GM12878 (cell line): ENCODE measurements around the gene PARVA. TPM values are rescaled to one million over a fixed set of nuclear protein-coding genes. Genes with fewer than 3 reads are reported as not detected.

ENCODE experiments used
- ATAC-seq: fragments of 200-7000 bp; cut with Tn5 transposase; 3 replicates; pipeline ENCODE4 v1.9.1; 2020; ENCODE audit warnings: mild to moderate bottlenecking, moderate library complexity
- BruUV-seq: library from RNA; stranded (reverse); fragments of 400-500 nt; replicated peaks from 2 replicates; lab custom pipeline; 2021; lab: Mats Ljungman, UMichigan
- CTCF ChIA-PET: fragments of 300-600 bp; sonication (Branson Sonifier 250); formaldehyde crosslinking; extraction: SDS; loops from one replicate; lab custom pipeline; 2021; ENCODE audit warnings: inconsistent platforms; lab: Yijun Ruan, JAX
- POLR2A ChIA-PET: fragments of 350-600 bp; formaldehyde crosslinking; extraction: SDS; loops from one replicate; lab custom pipeline; 2021; ENCODE audit warnings: inconsistent platforms; lab: Charles Lee
- RAD21 ChIA-PET: fragments of 300-600 bp; sonication (Branson Sonifier 250); formaldehyde crosslinking; loops from one replicate; lab custom pipeline; 2023; ENCODE audit warnings: antibody characterized with exemption; ENCODE audit not compliant: unreplicated experiment; lab: Charles Lee
- SMC1A ChIA-PET: fragments of 300-600 bp; sonication (Branson Sonifier 250); formaldehyde crosslinking; loops from one replicate; lab custom pipeline; 2023; ENCODE audit not compliant: unreplicated experiment, uncharacterized antibody; lab: Charles Lee
- DNase-seq: peaks from one replicate; pipeline ENCODE4 v3.0.0-alpha.2; 2011; ENCODE audit warnings: low read depth, low spot score
- FAIRE-seq: peaks from 3 replicates; lab custom pipeline; 2011; peaks lifted over from hg19 to GRCh38; lab: Jason Lieb, UNC
- H2AFZ ChIP-seq: 2 replicates; pipeline ENCODE4 v1.6.0; 2011; ENCODE audit warnings: low read depth, low read length, control low read depth; ENCODE audit not compliant: control insufficient read depth
- H3K27ac ChIP-seq: 2 replicates; pipeline ENCODE4 v1.5.1; 2011; ENCODE audit warnings: control low read depth; ENCODE audit not compliant: control insufficient read depth, insufficient read depth
- H3K27me3 ChIP-seq, 2 experiments: replicated peaks in 1 of 2; 2 replicates each; pipeline versions ENCODE4 v1.6.0 to v1.6.1; 2011; ENCODE audit warnings: low read length in 1 of 2; ENCODE audit not compliant: control insufficient read depth in 2 of 2, insufficient read depth in 2 of 2
- H3K36me3 ChIP-seq, 2 experiments: 2 replicates each; pipeline ENCODE4 v1.5.1; 2011; ENCODE audit warnings: low read length in 1 of 2; ENCODE audit not compliant: control insufficient read depth in 2 of 2, insufficient read depth in 2 of 2
- H3K4me1 ChIP-seq: 2 replicates; pipeline ENCODE4 v1.6.1; 2011; ENCODE audit warnings: mild to moderate bottlenecking, low read length, moderate library complexity, mixed read lengths; ENCODE audit not compliant: control insufficient read depth, insufficient read depth
- H3K4me2 ChIP-seq: 2 replicates; pipeline ENCODE4 v1.6.0; 2011; ENCODE audit warnings: control low read depth; ENCODE audit not compliant: control insufficient read depth, insufficient read depth
- H3K4me3 ChIP-seq: fragments of 200-600 bp; sonication (generic); 2 replicates; pipeline ENCODE4 v1.5.1; 2016
- H3K79me2 ChIP-seq: 2 replicates; pipeline ENCODE4 v1.6.0; 2011; ENCODE audit warnings: low read length; ENCODE audit not compliant: control insufficient read depth, insufficient read depth
- H3K9ac ChIP-seq: 2 replicates; pipeline ENCODE4 v1.8.0; 2011; ENCODE audit warnings: low read length, control low read depth, mixed read lengths; ENCODE audit not compliant: control insufficient read depth, insufficient read depth
- H3K9me3 ChIP-seq: replicated peaks from 3 replicates; pipeline ENCODE4 v1.5.1; 2011; ENCODE audit warnings: mild to moderate bottlenecking, low read length; ENCODE audit not compliant: control insufficient read depth, insufficient read depth
- H4K20me1 ChIP-seq: 2 replicates; pipeline ENCODE4 v1.6.0; 2011; ENCODE audit not compliant: control insufficient read depth, insufficient read depth
- BHLHE40 ChIP-seq, 2 experiments: fragments of 450-650 bp in 1 of 2; IDR thresholded peaks; 2 replicates each; pipeline ENCODE4 v1.6.1; 2011 to 2017; ENCODE audit warnings: low read depth in 2 of 2, borderline replicate concordance in 1 of 2, improper control_type of control experiment in 1 of 2, low read length in 1 of 2, mild to moderate bottlenecking in 1 of 2
- CHD4 ChIP-seq: fragments of 200-600 bp; sonication (generic); IDR thresholded peaks from 2 replicates; pipeline ENCODE4 v1.6.1; 2016; ENCODE audit warnings: mild to moderate bottlenecking
- MYC ChIP-seq: IDR thresholded peaks from 2 replicates; pipeline ENCODE4 v1.6.1; 2011; ENCODE audit warnings: mild to moderate bottlenecking, low read length, moderate library complexity, inconsistent platforms; ENCODE audit not compliant: insufficient read depth, insufficient replicate concordance, insufficient read length, severe bottlenecking
- SUPT20H ChIP-seq: IDR thresholded peaks from 2 replicates; pipeline ENCODE4 v1.6.1; 2011; ENCODE audit warnings: low read depth, mild to moderate bottlenecking, low read length, moderate library complexity, borderline replicate concordance; ENCODE audit not compliant: control insufficient read depth
- ZNF274 ChIP-seq: IDR thresholded peaks from one replicate; pipeline ENCODE4 v1.8.0; 2011; ENCODE audit not compliant: insufficient read length, insufficient read depth
- WGBS: methylation state at CpG from one replicate; pipeline ENCODE4 v1.1.6; 2016; ENCODE audit warnings: low lambda C conversion rate; ENCODE audit not compliant: insufficient replicate concordance, insufficient coverage; ENCODE audit errors: missing lambda C conversion rate; 5-methylcytosine and 5-hydroxymethylcytosine counted together
- in situ Hi-C: fragments of 300-500 bp; cut with MboI; formaldehyde crosslinking; loops from 9 replicates; pipeline ENCODE4 v1.14.3; 2018; ENCODE audit warnings: mixed read lengths
- intact Hi-C: fragments of 100-400 bp; cut with micrococcal nuclease; formaldehyde crosslinking; loops from one replicate; pipeline ENCODE4 v1.14.2; 2022; ENCODE audit not compliant: unreplicated experiment
- polyA plus RNA-seq, 11 experiments: library from polyadenylated mRNA; depleted of rRNA in 4 of 11; unstranded in 6 of 11; stranded (reverse) in 5 of 11; fragments of >200 nt; fragmentation: Nextera tagmentation in 4 of 11; fragmentation: Illumina TruSeq in 1 of 11; extraction: Ambion mirVana in 4 of 11; extraction: Trizol in 1 of 11; gene quantifications; 1 replicate in 1 of 11; 2 replicates in 10 of 11; pipeline versions ENCODE4 v1.2.1 to v1.2.3, GENCODE V29; 2011 to 2016; ENCODE audit warnings: inconsistent platforms in 2 of 11, missing spikeins in 2 of 11, low read depth in 1 of 11
- total RNA-seq, 4 experiments: library from RNA; depleted of rRNA in 3 of 4; stranded (reverse); fragments of >200 nt in 3 of 4; fragmentation: Illumina TruSeq in 1 of 4; extraction: Trizol in 1 of 4; gene quantifications; 2 replicates each; pipeline versions ENCODE4 v1.2.1 to v1.2.3, GENCODE V29; 2013 to 2021
- TF ChIP-seq, protein P1 (sequence below): fragments of 450-650 bp; IDR thresholded peaks from 2 replicates; pipeline ENCODE4 v1.6.1; 2018; ENCODE audit warnings: borderline replicate concordance, mild to moderate bottlenecking; ENCODE audit not compliant: partially characterized antibody

PARVA gene
- total and polyA plus RNA-seq, 10 of the 15 experiments (the other 5 are each of a cell fraction or from before 2014, with no cell fraction given): 0.01 to 0.44 (median 0.03) TPM; not detected in 7

DNA sequence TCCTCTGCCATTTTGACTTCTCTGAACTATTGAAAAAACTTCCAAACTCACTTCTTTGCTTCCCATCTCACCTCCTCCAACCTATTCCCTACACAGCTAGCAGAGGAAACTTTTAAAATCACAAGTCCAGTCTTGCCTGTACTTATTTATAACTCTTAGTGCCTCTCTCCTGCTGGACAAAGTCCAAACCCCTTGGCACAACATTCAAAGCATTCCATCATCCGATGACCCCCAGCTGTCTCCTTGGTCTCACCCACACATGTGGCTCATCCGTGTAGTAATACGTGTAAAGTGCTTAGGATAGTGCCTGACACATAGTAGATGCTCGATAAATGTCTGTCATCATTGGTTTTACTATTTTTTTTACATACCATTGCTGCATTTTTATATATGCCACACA, 101.4 kb downstream of the PARVA start:
- BruUV-seq: no TSS peak
- no peak for TF ChIP-seq BHLHE40 (IDR thresholded peaks at IDR 0.05; ENCODE audit: borderline replicate concordance in 1 of 2, low read depth in 2 of 2, low read length in 1 of 2)
- TF ChIP-seq SUPT20H: no peak
- TF ChIP-seq, protein P1, sequence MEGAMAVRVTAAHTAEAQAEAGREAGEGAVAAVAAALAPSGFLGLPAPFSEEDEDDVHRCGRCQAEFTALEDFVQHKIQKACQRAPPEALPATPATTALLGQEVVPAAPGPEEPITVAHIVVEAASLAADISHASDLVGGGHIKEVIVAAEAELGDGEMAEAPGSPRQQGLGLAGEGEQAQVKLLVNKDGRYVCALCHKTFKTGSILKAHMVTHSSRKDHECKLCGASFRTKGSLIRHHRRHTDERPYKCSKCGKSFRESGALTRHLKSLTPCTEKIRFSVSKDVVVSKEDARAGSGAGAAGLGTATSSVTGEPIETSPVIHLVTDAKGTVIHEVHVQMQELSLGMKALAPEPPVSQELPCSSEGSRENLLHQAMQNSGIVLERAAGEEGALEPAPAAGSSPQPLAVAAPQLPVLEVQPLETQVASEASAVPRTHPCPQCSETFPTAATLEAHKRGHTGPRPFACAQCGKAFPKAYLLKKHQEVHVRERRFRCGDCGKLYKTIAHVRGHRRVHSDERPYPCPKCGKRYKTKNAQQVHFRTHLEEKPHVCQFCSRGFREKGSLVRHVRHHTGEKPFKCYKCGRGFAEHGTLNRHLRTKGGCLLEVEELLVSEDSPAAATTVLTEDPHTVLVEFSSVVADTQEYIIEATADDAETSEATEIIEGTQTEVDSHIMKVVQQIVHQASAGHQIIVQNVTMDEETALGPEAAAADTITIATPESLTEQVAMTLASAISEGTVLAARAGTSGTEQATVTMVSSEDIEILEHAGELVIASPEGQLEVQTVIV: no peak
- TF ChIP-seq ZNF274: no peak
- TF ChIP-seq CHD4: no peak
- no peak for TF ChIP-seq MYC
- no peak for DNase-seq
- H4K20me1 ChIP-seq: no peaks in the 10 kb centered on the region
- intact Hi-C loops (no loop called here), in situ Hi-C loops (no loop called here)
- ChIA-PET CTCF (interaction anchor here (1.6 kb wide), 1 partner anchor 9 kb away, joined by 3 read pairs; no protein-coding TSS in a partner anchor), RAD21 (no interaction called here), SMC1A (no interaction called here), POLR2A (no interaction called here)
- no peaks in the 10 kb centered on the region for H3K4me1 ChIP-seq
- no peak overlapping the region for H3K4me2 ChIP-seq
- no peaks in the 10 kb centered on the region for H3K9me3 ChIP-seq
- no peak overlapping the region for H3K9ac ChIP-seq
- 20% methylated on average over 4 of the region's 4 CpGs for WGBS
- no peak overlapping the region for H3K27ac ChIP-seq
- no peaks in the 10 kb centered on the region for H3K36me3 ChIP-seq
- no peak for ATAC-seq
- no peaks in the 10 kb centered on the region for H3K79me2 ChIP-seq
- no peak overlapping the region for H2AFZ ChIP-seq
- no peak overlapping the region for H3K4me3 ChIP-seq
- no peak for FAIRE-seq
- H3K27me3 ChIP-seq: 0 out of 4 replicates have a peak, but pooled peaks cover 0 to 1% of the 10 kb centered on the region in 2 experiments
